Fibroblast of lung (primary cell): ENCODE data around the gene AMHR2. TPM values are rescaled to one million over a fixed set of nuclear protein-coding genes. Genes with fewer than 3 reads are reported as not detected.

Source experiments
- DNase-seq, 2 donors: peaks; one replicate each; pipeline versions ENCODE4 v3.0.0 to v3.0.0-alpha.2; 2010; ENCODE audit warnings: low read depth in 2 of 2
- H2AFZ ChIP-seq: 2 replicates; pipeline ENCODE4 v1.5.1; 2012; ENCODE audit warnings: low read length, control low read depth, inconsistent platforms
- H3K27ac ChIP-seq: 2 replicates; pipeline ENCODE4 v1.5.1; 2011; ENCODE audit warnings: low read length, control low read depth; ENCODE audit not compliant: insufficient read depth
- H3K27me3 ChIP-seq: 2 replicates; pipeline ENCODE4 v1.5.1; 2011; ENCODE audit warnings: mild to moderate bottlenecking, low read length; ENCODE audit not compliant: control insufficient read depth, insufficient read depth
- H3K36me3 ChIP-seq: 2 replicates; pipeline ENCODE4 v1.5.1; 2011; ENCODE audit warnings: low read length; ENCODE audit not compliant: control insufficient read depth, insufficient read depth
- H3K4me1 ChIP-seq: 2 replicates; pipeline ENCODE4 v1.5.1; 2011; ENCODE audit warnings: low read length; ENCODE audit not compliant: control insufficient read depth, insufficient read depth; ENCODE audit errors: extremely low read depth
- H3K4me2 ChIP-seq: 2 replicates; pipeline ENCODE4 v1.5.1; 2011; ENCODE audit warnings: low read length, control low read depth; ENCODE audit not compliant: insufficient read depth; ENCODE audit errors: extremely low read depth
- H3K4me3 ChIP-seq, 4 experiments: fragments of 200-600 bp in 1 of 4; sonication (generic) in 1 of 4; replicated peaks in 1 of 4; 2 replicates each; pipeline ENCODE4 v1.5.1; 2011 to 2016; ENCODE audit warnings: low read length in 4 of 4, low read depth in 3 of 4, mild to moderate bottlenecking in 3 of 4, control low read depth in 2 of 4, inconsistent platforms in 1 of 4, mixed read lengths in 1 of 4; ENCODE audit not compliant: insufficient read depth in 1 of 4; ENCODE audit errors: control extremely low read depth in 1 of 4
- H3K79me2 ChIP-seq: 2 replicates; pipeline ENCODE4 v1.5.1; 2012; ENCODE audit warnings: mild to moderate bottlenecking, low read length, inconsistent platforms; ENCODE audit not compliant: control insufficient read depth, insufficient read depth
- H3K9ac ChIP-seq: 2 replicates; pipeline ENCODE4 v1.5.1; 2011; ENCODE audit warnings: mild to moderate bottlenecking, low read length, control low read depth; ENCODE audit not compliant: insufficient read depth
- H3K9me3 ChIP-seq: 2 replicates; pipeline ENCODE4 v1.5.1; 2012; ENCODE audit warnings: low read depth, low read length; ENCODE audit not compliant: control insufficient read depth, insufficient read depth
- H4K20me1 ChIP-seq: 2 replicates; pipeline ENCODE4 v1.5.1; 2011; ENCODE audit warnings: low read length; ENCODE audit not compliant: control insufficient read depth, insufficient read depth; ENCODE audit errors: extremely low read depth
- CTCF ChIP-seq, 2 donors: IDR thresholded peaks in 1 of 2; conservative IDR thresholded peaks in 1 of 2; 1 replicate in 1 of 2; 2 replicates in 1 of 2; pipeline ENCODE4 v1.5.1; 2011 to 2012; ENCODE audit warnings: low read length in 2 of 2, control low read depth in 1 of 2, inconsistent platforms in 1 of 2, low read depth in 1 of 2, mild to moderate bottlenecking in 1 of 2
- EZH2 ChIP-seq: IDR thresholded peaks from 2 replicates; pipeline ENCODE4 v1.5.1; 2012; ENCODE audit warnings: low read length, control low read depth, mild to moderate bottlenecking; ENCODE audit errors: missing control alignments
- polyA plus RNA-seq, 2 donors: library from polyadenylated mRNA; depleted of rRNA in 1 of 2; stranded (reverse) in 1 of 2; unstranded in 1 of 2; fragments of >200 nt; gene quantifications; 2 replicates each; pipeline ENCODE4 v1.2.1, GENCODE V29; 2011 to 2012; ENCODE audit warnings: missing spikeins in 1 of 2
- total RNA-seq: library from RNA; depleted of rRNA; stranded (reverse); fragments of >200 nt; gene quantifications from 2 replicates; pipeline ENCODE4 v1.2.1, GENCODE V29; 2014

The AMHR2 gene
- total and polyA plus RNA-seq, 2 donors (not counting 1 experiment from before 2014, with no cell fraction given): not detected

GRCh38 chr12:53478865-53479264 lies 55.2 kb downstream of the AMHR2 start:
- TF ChIP-seq EZH2 (no peak), CTCF (conservative IDR thresholded peaks at IDR 0.05 in 1 of 2, IDR thresholded peaks at IDR 0.05 in 1 of 2; ENCODE audit: low read depth in 1 of 2, low read length in 2 of 2) (no peak)
- no peak overlapping the region for H3K9ac ChIP-seq
- H3K79me2 ChIP-seq: peaks cover 32% of the 10 kb centered on the region
- H3K27me3 ChIP-seq: no peaks in the 10 kb centered on the region
- H4K20me1 ChIP-seq: peaks cover 1% of the 10 kb centered on the region
- peaks cover 28% of the 10 kb centered on the region for H3K4me1 ChIP-seq
- peak overlapping the region; percentile 13 for H3K27ac ChIP-seq
- H3K4me2 ChIP-seq: no peak overlapping the region
- H3K4me3 ChIP-seq: no peak overlapping the region
- H3K36me3 ChIP-seq: peaks cover 28% of the 10 kb centered on the region
- no peaks in the 10 kb centered on the region for H3K9me3 ChIP-seq
- no peak overlapping the region for H2AFZ ChIP-seq
- no peak for DNase-seq

GRCh38 chr12:53479331-53479730 lies 55.7 kb downstream of the AMHR2 start:
- H3K27ac ChIP-seq: peak overlapping the region; percentile 13
- no peaks in the 10 kb centered on the region for H3K9me3 ChIP-seq
- H3K9ac ChIP-seq: no peak overlapping the region
- H3K4me1 ChIP-seq: peaks cover 28% of the 10 kb centered on the region
- no peak overlapping the region for H3K4me2 ChIP-seq
- peaks cover 33% of the 10 kb centered on the region for H3K36me3 ChIP-seq
- TF ChIP-seq CTCF (conservative IDR thresholded peaks at IDR 0.05 in 1 of 2, IDR thresholded peaks at IDR 0.05 in 1 of 2; ENCODE audit: low read depth in 1 of 2, low read length in 2 of 2): no peak
- TF ChIP-seq EZH2: no peak
- no peak for DNase-seq
- peaks cover 1% of the 10 kb centered on the region for H4K20me1 ChIP-seq
- no peak overlapping the region for H2AFZ ChIP-seq
- H3K4me3 ChIP-seq: no peak overlapping the region
- no peaks in the 10 kb centered on the region for H3K27me3 ChIP-seq
- H3K79me2 ChIP-seq: peaks cover 28% of the 10 kb centered on the region

GRCh38 chr12:53480491-53481442 lies 57.1 kb downstream of the AMHR2 start:
- Histone ChIP-seq H3K9ac (no peak overlapping the region), H3K27ac (peak overlapping the region; percentile 16), H3K36me3 (peaks cover 36% of the 10 kb centered on the region)

More at GRCh38 chr12:53480491-53481442, 57.1 kb downstream of the AMHR2 start:
- H3K9me3 ChIP-seq: no peaks in the 10 kb centered on the region
- TF ChIP-seq EZH2 (no peak), CTCF (conservative IDR thresholded peaks at IDR 0.05 in 1 of 2, IDR thresholded peaks at IDR 0.05 in 1 of 2; ENCODE audit: low read depth in 1 of 2, low read length in 2 of 2) (no peak)
- peaks cover 27% of the 10 kb centered on the region for H3K4me1 ChIP-seq
- H2AFZ ChIP-seq: no peak overlapping the region
- no peaks in the 10 kb centered on the region for H3K27me3 ChIP-seq
- DNase-seq: no peak
- no peak overlapping the region for H3K4me3 ChIP-seq
- peaks cover 14% of the 10 kb centered on the region for H3K79me2 ChIP-seq
- H3K4me2 ChIP-seq: no peak overlapping the region
- no peaks in the 10 kb centered on the region for H4K20me1 ChIP-seq
